Suprapubic skin (tissue), 3 donors: ENCODE data around the gene TAS1R1.

Experiments used
- POLR2A ChIP-seq, 2 donors: fragments of 450-650 bp; IDR thresholded peaks; one replicate each; pipeline ENCODE4 v1.6.1; 2017; ENCODE audit warnings: antibody characterized with exemption in 2 of 2, mild to moderate bottlenecking in 2 of 2, moderate library complexity in 2 of 2
- TF ChIP-seq, protein P1 (sequence below), 2 donors: fragments of 200-600 bp in 1 of 2; fragments of 450-650 bp in 1 of 2; sonication (generic) in 1 of 2; IDR thresholded peaks; one replicate each; pipeline ENCODE4 v1.5.1; 2016 to 2019; ENCODE audit warnings: antibody characterized with exemption in 2 of 2, mild to moderate bottlenecking in 1 of 2, moderate library complexity in 1 of 2

DNA sequence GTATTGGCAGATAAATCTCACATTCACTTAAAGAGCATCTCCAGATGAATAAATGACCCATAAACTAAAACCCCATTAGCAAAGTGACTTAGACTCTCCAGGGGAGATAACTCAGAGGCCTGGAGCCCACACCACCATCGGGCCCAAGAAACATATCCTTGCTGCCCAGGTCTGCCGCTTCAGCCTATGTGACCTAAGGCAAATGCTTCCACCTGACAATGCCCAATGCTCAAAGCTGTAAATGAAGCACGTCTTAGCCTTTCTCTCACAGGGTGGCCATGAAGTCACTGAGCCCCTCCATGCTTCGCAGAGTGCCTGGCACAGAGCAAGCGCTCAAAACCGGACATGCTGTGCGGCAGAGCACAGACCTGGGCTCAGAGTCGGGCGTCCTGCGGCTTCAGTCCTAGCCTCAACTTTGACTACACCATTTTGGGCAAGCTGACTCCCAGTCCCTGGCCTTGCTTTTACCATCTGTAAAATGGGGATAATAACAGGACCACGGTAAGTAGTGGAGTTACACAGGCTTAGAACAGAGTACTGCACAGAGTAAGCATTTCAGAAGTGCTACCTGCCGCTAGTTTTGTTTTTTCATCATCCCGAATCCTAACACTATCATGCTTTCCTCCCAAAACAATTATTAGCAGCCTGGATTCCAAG, 24.5 kb upstream of the TAS1R1 start:
- TF ChIP-seq, protein P1, sequence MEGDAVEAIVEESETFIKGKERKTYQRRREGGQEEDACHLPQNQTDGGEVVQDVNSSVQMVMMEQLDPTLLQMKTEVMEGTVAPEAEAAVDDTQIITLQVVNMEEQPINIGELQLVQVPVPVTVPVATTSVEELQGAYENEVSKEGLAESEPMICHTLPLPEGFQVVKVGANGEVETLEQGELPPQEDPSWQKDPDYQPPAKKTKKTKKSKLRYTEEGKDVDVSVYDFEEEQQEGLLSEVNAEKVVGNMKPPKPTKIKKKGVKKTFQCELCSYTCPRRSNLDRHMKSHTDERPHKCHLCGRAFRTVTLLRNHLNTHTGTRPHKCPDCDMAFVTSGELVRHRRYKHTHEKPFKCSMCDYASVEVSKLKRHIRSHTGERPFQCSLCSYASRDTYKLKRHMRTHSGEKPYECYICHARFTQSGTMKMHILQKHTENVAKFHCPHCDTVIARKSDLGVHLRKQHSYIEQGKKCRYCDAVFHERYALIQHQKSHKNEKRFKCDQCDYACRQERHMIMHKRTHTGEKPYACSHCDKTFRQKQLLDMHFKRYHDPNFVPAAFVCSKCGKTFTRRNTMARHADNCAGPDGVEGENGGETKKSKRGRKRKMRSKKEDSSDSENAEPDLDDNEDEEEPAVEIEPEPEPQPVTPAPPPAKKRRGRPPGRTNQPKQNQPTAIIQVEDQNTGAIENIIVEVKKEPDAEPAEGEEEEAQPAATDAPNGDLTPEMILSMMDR (IDR thresholded peaks at IDR 0.05): no peak
- TF ChIP-seq POLR2A (IDR thresholded peaks at IDR 0.05): no peak
